GM18951 (cell line): Measurements from ENCODE around the gene PROB1.
"Not testable (repeated sequence)": the region's sequence is repeated elsewhere in the genome, so short reads cannot be mapped to it uniquely, and the experiment has no call there.

ENCODE experiments used
- POLR2A ChIP-seq: IDR thresholded peaks from 4 replicates; pipeline ENCODE4 v1.6.1; 2011; ENCODE audit warnings: mild to moderate bottlenecking; ENCODE audit not compliant: insufficient read length, insufficient read depth; ENCODE audit errors: extremely low read depth
- in situ Hi-C: fragments of 300-500 bp; cut with MboI; formaldehyde crosslinking; loops from one replicate; pipeline ENCODE4 v1.12.0; 2022; ENCODE audit warnings: low sequenced_read_pairs, mixed read lengths, inconsistent platforms; ENCODE audit not compliant: unreplicated experiment

PROB1 gene

GRCh38 chr5:139393497-139394122 lies 1.3 kb downstream of the PROB1 start:
- in situ Hi-C loops, result no loop called here
- TF ChIP-seq POLR2A, result no peak

DNA sequence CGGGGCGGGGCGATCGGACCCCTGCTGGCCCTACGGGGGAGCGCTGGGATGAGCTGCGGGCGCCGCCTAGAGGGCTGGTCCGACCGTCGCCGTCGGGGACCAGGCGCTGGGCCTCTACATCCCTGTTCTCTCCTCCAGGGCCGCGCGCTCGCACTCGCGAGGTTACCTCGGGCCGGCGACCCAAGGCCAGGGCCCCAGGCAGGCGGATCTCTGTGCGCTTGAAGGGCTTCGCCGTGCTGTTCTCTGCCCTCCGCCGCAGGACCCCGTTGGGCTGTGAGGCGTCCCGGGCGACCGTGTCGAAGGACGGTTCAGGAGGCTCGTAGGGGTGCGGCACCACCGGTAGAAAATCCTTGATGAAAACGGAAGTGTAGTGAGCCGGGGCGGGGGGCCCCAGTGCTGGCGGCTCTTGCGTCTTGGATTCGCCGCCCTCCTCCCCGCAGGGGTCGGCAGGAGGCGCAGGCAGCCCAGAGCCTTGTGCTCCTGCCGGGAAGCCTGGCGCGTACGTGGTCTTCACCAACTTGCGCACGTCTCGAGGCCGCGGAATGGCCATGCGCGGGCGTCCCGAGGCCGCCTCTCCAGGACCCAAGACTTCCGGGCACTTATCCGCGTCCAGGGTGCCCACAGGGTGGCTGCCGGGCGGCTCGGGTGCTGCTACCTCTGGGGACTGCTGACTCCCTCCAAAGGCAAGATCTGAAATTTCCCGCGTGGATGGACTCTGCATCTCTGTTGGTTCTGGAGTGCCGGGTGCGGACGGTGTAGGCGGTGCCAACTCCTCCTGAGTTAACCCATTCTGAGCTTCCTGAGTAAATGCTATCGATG lies 2.0 kb downstream of the PROB1 start:
- in situ Hi-C loops, result no loop called here
- peak; percentile 46 for TF ChIP-seq POLR2A

GRCh38 chr5:139392324-139392677 lies 2.6 kb downstream of the PROB1 start:
- peak; percentile 70 for TF ChIP-seq POLR2A

DNA sequence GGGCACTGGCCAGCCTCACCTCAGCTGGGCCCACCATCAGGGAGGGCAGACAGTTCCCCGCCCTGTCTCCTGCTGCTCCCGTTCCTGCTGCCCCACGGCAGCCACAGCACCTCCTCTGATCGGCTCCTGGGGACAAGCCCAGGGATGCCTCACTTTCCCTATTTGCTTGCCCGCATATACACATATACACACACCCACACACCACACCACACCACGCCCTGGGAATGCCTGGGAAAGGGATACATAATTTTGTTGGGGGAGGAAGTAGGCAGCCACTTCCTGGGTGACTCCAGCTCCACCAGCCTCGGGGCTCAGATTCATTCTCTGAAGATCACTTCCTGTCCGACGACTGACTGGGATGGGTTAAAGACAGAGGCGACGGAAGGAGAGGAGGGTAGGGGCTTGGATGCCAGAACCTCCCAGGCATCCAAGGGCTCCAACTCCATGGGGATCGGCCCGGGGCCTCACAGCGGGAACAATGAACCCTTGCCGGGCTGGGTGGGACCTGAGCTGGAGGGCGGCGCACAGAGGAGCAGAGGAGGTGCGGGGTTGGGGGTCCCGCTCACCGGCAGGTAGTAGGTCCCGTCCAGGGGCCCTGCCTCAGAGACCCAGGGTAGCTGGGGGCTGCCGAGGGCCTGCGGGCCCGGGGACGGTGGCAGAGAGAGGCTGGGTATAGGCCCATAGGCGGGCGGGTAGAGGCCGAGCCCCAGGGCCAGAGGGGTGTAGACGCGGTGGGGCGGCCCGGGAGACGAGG lies 3.2 kb downstream of the PROB1 start:
- TF ChIP-seq POLR2A, result no peak
- in situ Hi-C loops, result no loop called here

More at GRCh38 chr5:139392324-139392677, 2.6 kb downstream of the PROB1 start:
- in situ Hi-C loops, result no loop called here

GRCh38 chr5:139390639-139391569 lies 4.0 kb downstream of the PROB1 start:
- in situ Hi-C loops, result no loop called here
- TF ChIP-seq POLR2A, result no peak

- TF ChIP-seq POLR2A, result peak; percentile 97
- in situ Hi-C loops, result no loop called here
Observed at GRCh38 chr5:139389701-139390638, 4.9 kb downstream of the PROB1 start, which contains the start of gene MZB1. Gene MZB1, minus strand, starts transcription at chr5:139389913. Its CDS starts 57 bp downstream, at chr5:139389856.

DNA sequence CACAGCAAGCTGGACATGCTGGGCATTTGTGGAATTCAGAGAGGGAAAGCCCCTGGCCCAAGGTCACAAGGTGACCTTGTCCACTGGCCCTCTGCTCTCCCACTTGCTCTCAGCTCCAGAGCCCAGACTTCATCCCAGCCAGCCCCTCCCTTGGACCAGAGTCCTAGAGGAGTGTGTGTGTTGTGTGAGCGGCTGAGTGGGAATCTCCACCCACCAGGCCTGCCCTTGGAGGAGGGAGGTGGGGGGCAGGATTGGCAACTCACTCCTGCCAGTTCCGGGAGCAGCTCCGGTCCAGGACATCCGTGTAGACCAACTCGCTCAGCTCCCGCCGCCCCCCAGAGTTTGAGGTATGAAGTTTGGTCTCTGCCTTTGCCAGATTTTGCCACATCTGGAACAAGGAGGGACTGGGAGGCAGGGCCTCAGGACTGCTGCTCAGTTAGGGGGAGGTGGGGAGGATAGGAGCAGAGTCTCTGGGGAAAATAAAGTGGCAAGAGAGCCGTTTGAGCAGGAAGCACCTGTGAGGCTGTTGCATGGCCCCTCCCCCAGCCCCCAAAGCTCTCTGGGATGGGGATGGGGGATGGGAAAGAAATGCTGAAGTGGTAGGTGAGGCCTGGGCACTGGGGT lies 6.6 kb downstream of the PROB1 start:
- in situ Hi-C loops, result no loop called here
- no peak for TF ChIP-seq POLR2A

GRCh38 chr5:139387611-139388197 lies 7.2 kb downstream of the PROB1 start:
- in situ Hi-C loops, result no loop called here
- TF ChIP-seq POLR2A, result no peak

DNA sequence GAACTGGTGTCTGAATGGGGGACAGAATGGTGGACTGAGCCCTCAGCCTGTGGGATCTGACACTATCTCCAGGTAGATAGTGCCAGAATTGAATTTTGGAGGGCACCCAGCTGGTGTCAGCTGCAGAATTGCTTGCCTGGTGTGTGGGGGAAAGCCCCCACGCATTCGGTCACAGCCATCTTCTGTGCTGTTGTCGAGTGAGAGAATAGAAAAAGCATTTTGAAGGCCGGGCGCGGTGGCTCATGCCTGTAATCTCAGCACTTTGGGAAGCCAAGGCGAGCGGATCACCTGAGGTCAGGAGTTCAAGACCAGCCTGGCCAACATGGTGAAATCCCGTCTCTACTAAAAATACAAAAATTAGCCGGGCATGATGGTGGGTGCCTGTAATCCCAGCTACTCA lies 7.9 kb downstream of the PROB1 start:
- in situ Hi-C loops, result not testable (repeated sequence)

GRCh38 chr5:139386050-139386438 lies 8.9 kb downstream of the PROB1 start:
- TF ChIP-seq POLR2A, result no peak
- in situ Hi-C loops, result no loop called here
